ENCODE results near the gene GRK7.
"Not testable (repeated sequence)": the region's sequence is repeated elsewhere in the genome, so short reads cannot be mapped to it uniquely, and the experiment has no call there.

Gene GRK7

GRCh38 chr3:141738022-141738890 is 25.0 kb upstream of the GRK7 start, which contains the start of gene RNF7:
RNF7 (plus strand) TSS chr3:141738298; CDS start chr3:141738342, 44 bp downstream.
- peak within 1 kb of the TSS; percentile 99 for H3K4me3 Mint-ChIP-seq
- peak within 1 kb of the TSS; percentile 96 for H3K27ac Mint-ChIP-seq
- H3K36me3 Mint-ChIP-seq = peaks cover 4% of the 10 kb centered on the region
- no peaks in the 10 kb centered on the region for H3K27me3 Mint-ChIP-seq
- peak; percentile 89 for ATAC-seq (ENCODE audit: low read depth)
- peak; percentile 95 to 97 for DNase-seq (ENCODE audit: low spot score in 2 of 2)
- H3K9me3 Mint-ChIP-seq = no peaks in the 10 kb centered on the region
- peaks cover 17% of the 10 kb centered on the region for H3K4me1 Mint-ChIP-seq

GRCh38 chr3:141738891-141739363 is 24.3 kb upstream of the GRK7 start:
- Mint-ChIP-seq H3K27ac (peak overlapping the region; percentile 96), H3K9me3 (no peaks in the 10 kb centered on the region)
- no peak for DNase-seq (ENCODE audit: low spot score in 2 of 2)

GRCh38 chr3:141739731-141740130 is 23.5 kb upstream of the GRK7 start:
- ATAC-seq (ENCODE audit: low read depth) (no peak), DNase-seq (ENCODE audit: low spot score in 2 of 2) (no peak)
- H3K9me3 Mint-ChIP-seq = no peaks in the 10 kb centered on the region
- H3K4me1 Mint-ChIP-seq = peaks cover 17% of the 10 kb centered on the region
- H3K4me3 Mint-ChIP-seq = peak overlapping the region; percentile 99
- peaks cover 6% of the 10 kb centered on the region for H3K36me3 Mint-ChIP-seq
- peak overlapping the region; percentile 96 for H3K27ac Mint-ChIP-seq
- no peaks in the 10 kb centered on the region for H3K27me3 Mint-ChIP-seq

More at GRCh38 chr3:141738891-141739363, 24.3 kb upstream of the GRK7 start:
- Mint-ChIP-seq H3K4me3 (peak overlapping the region; percentile 99), H3K36me3 (peaks cover 4% of the 10 kb centered on the region), H3K27me3 (no peaks in the 10 kb centered on the region), H3K4me1 (peaks cover 17% of the 10 kb centered on the region)
- ATAC-seq (ENCODE audit: low read depth) = no peak

GRCh38 chr3:141740349-141740748 is 22.9 kb upstream of the GRK7 start:
- Mint-ChIP-seq H3K4me3 (no peak overlapping the region), H3K27ac (no peak overlapping the region), H3K36me3 (peaks cover 6% of the 10 kb centered on the region), H3K9me3 (no peaks in the 10 kb centered on the region), H3K4me1 (peaks cover 17% of the 10 kb centered on the region), H3K27me3 (no peaks in the 10 kb centered on the region)
- ATAC-seq (ENCODE audit: low read depth) (no peak), DNase-seq (ENCODE audit: low spot score in 2 of 2) (no peak)

- Mint-ChIP-seq H3K36me3 (peaks cover 9% of the 10 kb centered on the region), H3K27ac (peak overlapping the region; percentile 20)
These were observed 19.9 kb upstream of the GRK7 start for GRCh38 chr3:141743305-141743704.

GRCh38 chr3:141746962-141747361 is 16.2 kb upstream of the GRK7 start:
- Mint-ChIP-seq H3K36me3 (peaks cover 12% of the 10 kb centered on the region), H3K4me1 (peaks cover 2% of the 10 kb centered on the region), H3K4me3 (no peak overlapping the region), H3K27me3 (no peaks in the 10 kb centered on the region), H3K9me3 (no peaks in the 10 kb centered on the region), H3K27ac (no peak overlapping the region)
- no peak for ATAC-seq (ENCODE audit: low read depth)
- DNase-seq (ENCODE audit: low spot score in 2 of 2) = no peak

More at GRCh38 chr3:141743305-141743704, 19.9 kb upstream of the GRK7 start:
- no peak overlapping the region for H3K4me3 Mint-ChIP-seq
- DNase-seq (ENCODE audit: low spot score in 2 of 2) (no peak), ATAC-seq (ENCODE audit: low read depth) (no peak)
- no peaks in the 10 kb centered on the region for H3K27me3 Mint-ChIP-seq
- H3K9me3 Mint-ChIP-seq = no peaks in the 10 kb centered on the region
- peaks cover 10% of the 10 kb centered on the region for H3K4me1 Mint-ChIP-seq

GRCh38 chr3:141753399-141753798 is 9.8 kb upstream of the GRK7 start:
- Mint-ChIP-seq H3K27ac (no peak overlapping the region), H3K36me3 (peaks cover 5% of the 10 kb centered on the region)

GRCh38 chr3:141754032-141754431 is 9.2 kb upstream of the GRK7 start:
- Mint-ChIP-seq H3K9me3 (no peaks in the 10 kb centered on the region), H3K4me3 (no peak overlapping the region), H3K36me3 (peaks cover 5% of the 10 kb centered on the region), H3K4me1 (no peaks in the 10 kb centered on the region), H3K27ac (no peak overlapping the region), H3K27me3 (no peaks in the 10 kb centered on the region)
- DNase-seq (ENCODE audit: low spot score in 2 of 2) = no peak
- ATAC-seq (ENCODE audit: low read depth) = no peak

More at GRCh38 chr3:141753399-141753798, 9.8 kb upstream of the GRK7 start:
- DNase-seq (ENCODE audit: low spot score in 2 of 2) = no peak
- H3K4me3 Mint-ChIP-seq = no peak overlapping the region
- no peaks in the 10 kb centered on the region for H3K9me3 Mint-ChIP-seq
- H3K27me3 Mint-ChIP-seq = no peaks in the 10 kb centered on the region
- no peak for ATAC-seq (ENCODE audit: low read depth)
- no peaks in the 10 kb centered on the region for H3K4me1 Mint-ChIP-seq

GRCh38 chr3:141762552-141762951 is 656 bp upstream of the GRK7 start:
- H3K9me3 Mint-ChIP-seq; H3K4me1 Mint-ChIP-seq; ATAC-seq (ENCODE audit: low read depth); H3K36me3 Mint-ChIP-seq; H3K4me3 Mint-ChIP-seq; H3K27ac Mint-ChIP-seq; H3K27me3 Mint-ChIP-seq; DNase-seq (ENCODE audit: low spot score in 2 of 2): not testable (repeated sequence)

- no peaks in the 10 kb centered on the region for H3K9me3 Mint-ChIP-seq
- no peak overlapping the region for H3K27ac Mint-ChIP-seq
- DNase-seq (ENCODE audit: low spot score in 2 of 2) = no peak
- peaks cover 3% of the 10 kb centered on the region for H3K27me3 Mint-ChIP-seq
- no peak overlapping the region for H3K4me3 Mint-ChIP-seq
- H3K36me3 Mint-ChIP-seq = peaks cover 3% of the 10 kb centered on the region
- H3K4me1 Mint-ChIP-seq = no peaks in the 10 kb centered on the region
- ATAC-seq (ENCODE audit: low read depth) = no peak
These were observed 837 bp downstream of the GRK7 start for GRCh38 chr3:141764045-141764444.

GRCh38 chr3:141764465-141764864 is 1.3 kb downstream of the GRK7 start:
- Mint-ChIP-seq H3K36me3 (peaks cover 3% of the 10 kb centered on the region), H3K27me3 (peaks cover 3% of the 10 kb centered on the region), H3K9me3 (no peaks in the 10 kb centered on the region), H3K4me1 (no peaks in the 10 kb centered on the region), H3K4me3 (no peak overlapping the region), H3K27ac (no peak overlapping the region)
- DNase-seq (ENCODE audit: low spot score in 2 of 2) (no peak), ATAC-seq (ENCODE audit: low read depth) (no peak)

- DNase-seq (ENCODE audit: low spot score in 2 of 2) (no peak), ATAC-seq (ENCODE audit: low read depth) (no peak)
- H3K36me3 Mint-ChIP-seq = peaks cover 3% of the 10 kb centered on the region
These were observed 1.8 kb downstream of the GRK7 start for GRCh38 chr3:141764986-141765385.

GRCh38 chr3:141767066-141767465 is 3.9 kb downstream of the GRK7 start:
- Mint-ChIP-seq H3K4me1 (no peaks in the 10 kb centered on the region), H3K27ac (no peak overlapping the region), H3K9me3 (no peaks in the 10 kb centered on the region), H3K4me3 (no peak overlapping the region), H3K36me3 (peaks cover 3% of the 10 kb centered on the region), H3K27me3 (peaks cover 5% of the 10 kb centered on the region)
- DNase-seq (ENCODE audit: low spot score in 2 of 2) (no peak), ATAC-seq (ENCODE audit: low read depth) (no peak)

More at GRCh38 chr3:141764986-141765385, 1.8 kb downstream of the GRK7 start:
- Mint-ChIP-seq H3K27me3 (peaks cover 3% of the 10 kb centered on the region), H3K4me3 (no peak overlapping the region), H3K4me1 (no peaks in the 10 kb centered on the region), H3K9me3 (no peaks in the 10 kb centered on the region), H3K27ac (no peak overlapping the region)

GRCh38 chr3:141769221-141769894 is 6.2 kb downstream of the GRK7 start:
- Mint-ChIP-seq H3K27me3 (peaks cover 5% of the 10 kb centered on the region), H3K4me3 (no peak overlapping the region), H3K4me1 (no peaks in the 10 kb centered on the region), H3K36me3 (peaks cover 3% of the 10 kb centered on the region), H3K27ac (no peak overlapping the region), H3K9me3 (no peaks in the 10 kb centered on the region)
- DNase-seq (ENCODE audit: low spot score in 2 of 2) (no peak), ATAC-seq (ENCODE audit: low read depth) (no peak)

Measured in memory B cell (primary cell).